Hematopoietic multipotent progenitor cell treated with erythropoietin and hydrocortisone succinate and interleukin-3 and kit ligand, for 6 days (in vitro differentiated cells): Measurements from ENCODE around the gene WSCD2.

Source experiments
- DNase-seq: peaks from one replicate; pipeline ENCODE4 v3.0.0-alpha.2; 2015

WSCD2 gene

GRCh38 chr12:108240027-108240785 is 111.1 kb downstream of the WSCD2 start:
- DNase-seq = no peak

DNA sequence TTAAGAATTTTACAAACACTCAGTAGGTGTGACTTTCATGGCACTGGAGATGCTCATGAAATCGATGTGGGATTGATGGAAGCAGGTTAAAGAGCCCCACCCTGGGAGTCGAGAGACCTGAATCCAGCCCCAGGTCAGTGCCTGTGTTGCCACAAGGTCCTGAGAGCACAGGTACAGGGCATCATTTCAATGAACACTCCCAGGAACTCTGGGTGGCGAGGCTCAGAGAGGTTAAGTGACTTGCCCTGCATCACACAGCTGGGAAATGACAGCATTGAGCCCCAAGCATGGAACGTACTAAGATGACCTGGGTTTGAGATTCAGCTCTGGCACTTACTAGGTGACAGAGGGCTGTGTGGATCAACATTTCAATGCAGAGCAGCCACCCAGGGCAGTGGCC is 111.8 kb downstream of the WSCD2 start:
- no peak for DNase-seq

DNA sequence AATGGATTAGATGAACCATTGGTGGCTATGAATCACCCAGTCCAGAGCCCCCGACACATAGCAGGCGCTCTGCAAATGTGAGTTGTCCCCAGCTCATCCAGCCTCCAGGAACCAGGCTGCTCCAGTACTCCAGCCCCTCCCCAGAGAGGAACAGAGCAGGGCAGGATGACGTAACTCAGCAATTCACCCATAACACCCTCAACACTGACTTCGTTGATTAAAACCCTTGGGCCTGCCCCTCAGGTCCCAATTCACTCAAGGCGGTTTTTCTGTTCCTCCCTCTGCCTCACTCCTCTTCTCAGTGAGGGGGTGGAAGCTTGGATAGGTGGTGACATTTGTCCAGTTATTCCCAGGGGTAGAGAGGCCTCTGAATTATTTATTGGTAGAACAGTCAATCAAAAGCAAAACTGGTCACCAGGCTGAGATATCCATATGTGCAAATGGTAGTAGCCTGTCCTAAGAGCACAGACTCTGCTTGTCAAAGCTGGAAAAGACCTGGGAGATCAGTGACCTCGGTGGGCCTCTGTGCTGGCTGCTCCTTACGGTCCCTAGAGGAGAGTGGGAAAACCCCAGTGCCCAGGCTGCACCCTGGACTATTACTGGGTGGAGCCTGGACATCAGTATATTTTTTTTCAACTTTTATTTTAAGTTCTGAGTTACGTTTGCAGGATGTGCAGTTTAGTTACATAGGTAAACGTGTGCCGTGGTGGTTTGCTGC is 113.1 kb downstream of the WSCD2 start:
- DNase-seq = no peak

DNA sequence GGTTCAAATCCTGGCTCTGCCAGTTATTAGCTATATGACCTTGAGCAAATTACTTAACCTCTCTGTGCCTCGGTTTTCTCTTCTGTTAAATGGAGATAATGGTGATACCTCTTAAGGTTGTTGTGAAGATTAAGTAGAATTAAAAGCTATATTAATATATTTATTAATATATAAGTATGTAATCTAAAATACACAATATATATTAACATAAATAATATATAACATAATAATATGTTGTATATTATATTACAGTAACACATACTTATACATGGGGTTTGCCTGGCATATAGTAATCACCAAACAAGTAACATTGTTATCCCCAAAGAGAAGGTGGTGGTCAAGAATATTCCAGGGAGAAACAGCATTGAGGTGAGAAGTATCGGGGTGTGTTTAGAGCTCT is 118.0 kb downstream of the WSCD2 start:
- no peak for DNase-seq

GRCh38 chr12:108248011-108248410 is 118.9 kb downstream of the WSCD2 start:
- DNase-seq = no peak

GRCh38 chr12:108252523-108252922 is 123.4 kb downstream of the WSCD2 start:
- no peak for DNase-seq

- no peak for DNase-seq
Measured at GRCh38 chr12:108253540-108253939, 124.5 kb downstream of the WSCD2 start.

DNA sequence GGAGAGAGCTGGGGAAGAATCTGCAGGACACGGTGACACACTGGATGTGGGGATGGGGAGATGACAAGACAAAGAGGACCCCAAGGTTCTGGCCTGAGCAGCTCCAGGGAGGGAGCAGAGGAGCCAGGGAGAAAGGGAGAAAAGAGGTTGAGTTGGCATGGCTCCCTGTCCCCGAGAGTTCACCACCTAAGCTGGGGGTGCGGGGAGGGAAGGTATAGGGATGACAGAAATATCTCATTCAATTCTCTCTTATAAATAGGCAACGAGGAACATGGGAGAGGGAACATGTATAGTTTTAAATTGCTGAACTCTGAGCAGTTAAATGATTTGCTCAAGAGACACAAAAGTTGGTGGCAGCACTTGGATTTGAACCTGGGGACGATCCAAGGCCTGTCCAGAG is 124.9 kb downstream of the WSCD2 start:
- no peak for DNase-seq

- DNase-seq = no peak
Measured at GRCh38 chr12:108254517-108255251, 125.6 kb downstream of the WSCD2 start.

DNA sequence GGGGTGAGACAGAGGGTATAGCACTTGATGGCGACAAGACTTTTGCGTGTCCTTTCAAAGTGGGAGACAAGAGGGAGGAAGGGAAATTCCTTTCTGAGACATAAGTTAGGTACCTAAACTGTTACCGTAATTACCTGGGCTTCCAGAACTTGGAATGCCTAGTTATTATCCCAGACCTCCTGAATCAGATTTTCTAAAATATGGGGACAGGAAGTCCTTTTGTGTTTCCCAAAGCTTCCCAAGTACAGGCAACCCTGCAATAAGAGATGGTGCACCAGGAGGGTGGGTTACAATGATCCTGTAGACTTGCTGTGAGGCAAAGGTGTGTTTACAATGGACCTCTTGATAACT is 126.1 kb downstream of the WSCD2 start:
- no peak for DNase-seq

DNA sequence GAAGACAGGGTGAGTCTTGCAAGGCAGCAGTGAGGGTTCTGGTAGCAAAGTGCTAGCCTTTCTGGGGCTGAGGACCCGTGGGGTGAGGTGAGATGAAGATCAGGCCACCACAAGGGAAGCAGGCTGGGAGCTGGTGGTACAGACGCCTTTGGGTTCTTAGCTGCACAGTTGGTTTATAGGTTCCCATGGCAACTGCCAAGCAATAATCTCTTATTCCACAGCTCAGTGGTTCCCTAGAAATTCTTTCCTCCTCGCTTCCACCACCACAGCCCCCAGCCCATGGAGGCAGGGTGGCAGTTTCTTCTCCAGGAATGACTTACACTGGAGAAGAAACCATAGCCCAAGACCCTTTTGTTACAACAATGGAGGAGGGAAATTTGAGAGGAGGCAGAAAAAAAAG is 127.9 kb downstream of the WSCD2 start:
- DNase-seq = no peak

- no peak for DNase-seq
Measured at GRCh38 chr12:108257610-108258106, 128.6 kb downstream of the WSCD2 start.

GRCh38 chr12:108260039-108260438 is 131.0 kb downstream of the WSCD2 start:
- no peak for DNase-seq

- no peak for DNase-seq
Measured at GRCh38 chr12:108260969-108261368, 131.9 kb downstream of the WSCD2 start.

GRCh38 chr12:108265505-108265904 is 136.4 kb downstream of the WSCD2 start:
- DNase-seq = no peak

GRCh38 chr12:108266131-108266530 is 137.0 kb downstream of the WSCD2 start:
- no peak for DNase-seq

DNA sequence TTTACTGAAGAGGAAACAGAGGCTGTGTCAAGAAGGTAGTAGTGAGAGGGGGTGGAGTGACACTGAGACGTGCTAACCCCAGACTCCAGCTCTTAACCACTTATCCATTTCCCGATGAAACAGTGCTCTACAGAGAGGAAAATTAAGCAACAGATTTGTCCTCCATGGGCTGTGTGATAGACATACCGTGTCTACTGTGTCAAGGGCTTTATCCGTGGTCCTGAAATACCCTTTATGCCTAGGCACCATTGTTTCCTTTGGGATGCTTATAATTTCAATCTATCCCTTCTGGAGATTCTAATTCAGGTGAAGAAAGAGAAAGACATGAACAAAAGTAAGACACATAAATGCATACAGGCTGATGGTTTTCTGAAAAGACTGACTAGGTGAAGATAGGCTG is 138.4 kb downstream of the WSCD2 start:
- DNase-seq = no peak

- no peak for DNase-seq
Measured at GRCh38 chr12:108268397-108268796, 139.3 kb downstream of the WSCD2 start.

DNA sequence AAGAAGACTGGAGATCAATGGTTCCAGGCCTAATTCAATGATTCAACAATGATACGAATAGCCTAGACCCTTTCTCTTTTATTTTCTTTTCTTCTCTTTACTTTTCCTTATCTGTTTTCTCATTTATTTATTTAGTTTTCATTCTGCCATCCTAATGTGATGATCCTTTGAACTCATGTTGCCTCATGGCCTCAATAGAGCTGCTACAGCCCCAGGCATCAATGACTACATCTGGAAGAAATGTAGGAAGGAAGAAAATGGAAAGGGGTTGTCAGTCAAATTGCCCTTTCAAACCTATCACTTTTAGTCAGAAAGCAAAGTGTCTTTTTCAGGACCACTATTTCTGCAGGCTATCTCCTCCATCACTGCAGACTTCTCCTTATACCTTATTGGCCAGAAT is 140.1 kb downstream of the WSCD2 start:
- no peak for DNase-seq

GRCh38 chr12:108270035-108270848 is 141.2 kb downstream of the WSCD2 start:
- peak; percentile 4 for DNase-seq

DNA sequence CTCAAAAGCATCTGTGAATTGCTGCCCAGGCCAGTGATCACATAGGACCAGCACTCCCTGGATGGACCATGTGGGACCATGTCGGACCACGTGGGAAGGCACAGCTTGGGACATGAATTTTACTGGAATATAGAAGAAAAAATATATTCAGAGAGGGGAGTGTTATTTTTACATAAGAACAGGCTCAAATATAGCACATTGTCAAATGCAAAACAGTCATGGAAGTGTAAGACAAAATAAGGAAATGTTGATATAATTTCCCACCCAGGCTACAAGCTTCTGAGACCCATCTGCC is 141.7 kb downstream of the WSCD2 start:
- no peak for DNase-seq

DNA sequence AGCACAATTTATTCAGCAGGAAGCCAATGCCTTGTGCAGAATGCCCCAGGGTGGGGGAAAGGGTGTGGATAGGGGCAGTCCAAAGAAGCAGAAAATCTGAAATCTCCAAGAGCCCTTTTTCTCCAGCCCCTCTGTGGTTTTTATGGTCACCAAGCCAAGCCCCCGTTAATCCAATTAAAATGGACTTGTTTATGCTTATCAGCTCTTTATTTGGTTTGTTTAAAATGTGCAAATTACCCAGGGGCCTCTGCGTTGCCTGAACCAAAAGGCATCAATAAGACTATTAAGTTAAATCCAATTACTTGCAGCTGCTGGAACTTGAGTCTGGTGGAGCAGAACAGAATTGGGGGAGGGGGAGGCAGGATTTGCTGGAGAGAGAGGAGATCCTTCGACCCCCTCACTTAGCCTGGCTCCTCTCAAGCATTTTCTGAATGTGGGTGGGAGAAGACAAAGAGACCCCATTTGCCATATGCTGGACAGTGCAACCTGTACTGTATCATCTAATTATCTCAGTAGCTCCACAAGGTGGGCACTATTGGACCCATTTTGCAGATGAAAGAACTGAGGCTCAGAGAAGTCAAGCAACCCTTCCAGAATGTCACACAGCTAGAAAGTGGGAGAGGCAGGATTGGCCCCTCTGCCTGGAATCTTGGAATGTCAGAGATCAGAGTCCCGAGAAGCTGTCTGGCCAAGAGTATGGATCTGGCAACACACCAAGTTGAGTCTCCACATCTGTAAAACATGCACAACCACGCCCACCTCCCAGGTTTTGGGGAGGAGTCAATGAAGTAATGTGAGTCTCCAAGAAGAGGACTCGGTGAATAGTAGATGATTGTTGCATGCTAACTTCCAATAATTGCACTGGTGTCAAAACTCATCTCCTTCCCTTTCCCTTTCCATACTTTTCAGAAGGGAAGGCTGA is 143.1 kb downstream of the WSCD2 start:
- DNase-seq = no peak
